Limb (tissue), 2 donors: ENCODE data around the gene A2M.
A peak's percentile ranks its signal among the peaks of the same experiment; 100 is the strongest.

Experiments used
- DNase-seq, 2 donors: peaks; one replicate each; pipeline ENCODE4 v3.0.0-alpha.2; 2016; ENCODE audit errors: extremely low spot score in 2 of 2

The A2M gene

GRCh38 chr12:9040484-9041186 lies 75.1 kb downstream of the A2M start:
- DNase-seq, result no peak

- peak in 1 of 2 donors; percentile 65 for DNase-seq
These were observed 76.2 kb downstream of the A2M start for GRCh38 chr12:9039397-9039977.

- no peak for DNase-seq
These were observed 78.3 kb downstream of the A2M start for GRCh38 chr12:9037431-9037830.

GRCh38 chr12:9036227-9036626 lies 79.5 kb downstream of the A2M start:
- DNase-seq, result no peak

GRCh38 chr12:9034095-9034494 lies 81.6 kb downstream of the A2M start:
- no peak for DNase-seq

- DNase-seq, result no peak
These were observed 82.3 kb downstream of the A2M start for GRCh38 chr12:9033265-9033887.

GRCh38 chr12:9032202-9032964 lies 83.3 kb downstream of the A2M start:
- DNase-seq, result no peak

GRCh38 chr12:9030776-9031175 lies 84.9 kb downstream of the A2M start:
- DNase-seq, result no peak

- no peak for DNase-seq
These were observed 88.3 kb downstream of the A2M start for GRCh38 chr12:9027161-9028059.

GRCh38 chr12:9024512-9024911 lies 91.2 kb downstream of the A2M start:
- DNase-seq, result no peak

GRCh38 chr12:9022592-9022991 lies 93.1 kb downstream of the A2M start:
- DNase-seq, result no peak
